HEK293 (cell line): Measurements from ENCODE around the gene ADSS1.

Experiments
- BCL6B ChIP-seq: fragments of 450-650 bp; formaldehyde crosslinking; IDR thresholded peaks from 2 replicates; pipeline ENCODE4 v1.5.1; 2017; ENCODE audit warnings: missing biosample characterization, missing genetic modification characterization
- CTCF ChIP-seq: fragments of 450-650 bp; formaldehyde crosslinking; IDR thresholded peaks from 2 replicates; pipeline ENCODE4 v1.5.1; 2016; ENCODE audit warnings: missing biosample characterization, missing genetic modification characterization
- GLIS2 ChIP-seq: fragments of 450-650 bp; formaldehyde crosslinking; IDR thresholded peaks from 2 replicates; pipeline ENCODE4 v1.5.1; 2016; ENCODE audit warnings: missing biosample characterization, missing genetic modification characterization
- SCRT1 ChIP-seq: fragments of 450-650 bp; formaldehyde crosslinking; IDR thresholded peaks from 2 replicates; pipeline ENCODE4 v1.5.1; 2016; ENCODE audit warnings: missing biosample characterization, missing genetic modification characterization, borderline replicate concordance
- ZBTB10 ChIP-seq: fragments of 450-650 bp; formaldehyde crosslinking; IDR thresholded peaks from 2 replicates; pipeline ENCODE4 v1.5.1; 2016; ENCODE audit warnings: missing biosample characterization, missing genetic modification characterization
- ZFP37 ChIP-seq: fragments of 450-650 bp; formaldehyde crosslinking; IDR thresholded peaks from 2 replicates; pipeline ENCODE4 v1.5.1; 2016; ENCODE audit warnings: missing biosample characterization, missing genetic modification characterization
- ZNF112 ChIP-seq: fragments of 450-650 bp; formaldehyde crosslinking; IDR thresholded peaks from 2 replicates; pipeline ENCODE4 v1.5.0; 2017; ENCODE audit warnings: missing biosample characterization, missing genetic modification characterization
- ZNF138 ChIP-seq: fragments of 450-650 bp; formaldehyde crosslinking; IDR thresholded peaks from 2 replicates; pipeline ENCODE4 v1.5.1; 2016; ENCODE audit warnings: missing biosample characterization, missing genetic modification characterization, borderline replicate concordance
- ZNF274 ChIP-seq, 2 experiments: fragments of 200-500 bp in 1 of 2; fragments of 450-650 bp in 1 of 2; sonication (Bioruptor generic) in 1 of 2; formaldehyde crosslinking in 1 of 2; IDR thresholded peaks; 2 replicates each; pipeline versions ENCODE4 v1.5.1 to v1.6.1; 2014 to 2016; ENCODE audit warnings: borderline replicate concordance in 1 of 2, inconsistent platforms in 1 of 2, low read length in 1 of 2, missing biosample characterization in 1 of 2, missing genetic modification characterization in 1 of 2
- ZNF341 ChIP-seq: fragments of 450-650 bp; formaldehyde crosslinking; IDR thresholded peaks from 2 replicates; pipeline ENCODE4; 2016; ENCODE audit warnings: low read depth, missing biosample characterization, missing genetic modification characterization
- ZNF350 ChIP-seq: fragments of 450-650 bp; formaldehyde crosslinking; IDR thresholded peaks from 2 replicates; pipeline ENCODE4 v1.5.0; 2017; ENCODE audit warnings: missing biosample characterization, mild to moderate bottlenecking, missing genetic modification characterization
- ZNF404 ChIP-seq: fragments of 450-650 bp; formaldehyde crosslinking; IDR thresholded peaks from 2 replicates; pipeline ENCODE4 v1.5.1; 2017; ENCODE audit warnings: missing biosample characterization, missing genetic modification characterization
- ZNF529 ChIP-seq: fragments of 450-650 bp; formaldehyde crosslinking; IDR thresholded peaks from 2 replicates; pipeline ENCODE4 v1.5.1; 2017; ENCODE audit warnings: missing genetic modification characterization, missing biosample characterization; ENCODE audit not compliant: insufficient replicate concordance
- ZNF530 ChIP-seq: fragments of 450-650 bp; formaldehyde crosslinking; IDR thresholded peaks from 2 replicates; pipeline ENCODE4 v1.5.1; 2016; ENCODE audit warnings: low read depth, missing biosample characterization, missing genetic modification characterization
- ZNF549 ChIP-seq: fragments of 450-650 bp; IDR thresholded peaks from 2 replicates; pipeline ENCODE4 v1.5.1; 2018; ENCODE audit warnings: missing biosample characterization, missing genetic modification characterization, mild to moderate bottlenecking, inconsistent platforms, moderate library complexity
- ZNF555 ChIP-seq: fragments of 450-650 bp; formaldehyde crosslinking; conservative IDR thresholded peaks from 2 replicates; pipeline ENCODE4 v1.5.1; 2017; ENCODE audit warnings: missing biosample characterization, mild to moderate bottlenecking, missing genetic modification characterization, inconsistent platforms
- ZNF561 ChIP-seq: fragments of 450-650 bp; IDR thresholded peaks from 2 replicates; pipeline ENCODE4 v1.5.1; 2018; ENCODE audit warnings: missing biosample characterization, missing genetic modification characterization, borderline replicate concordance
- ZNF600 ChIP-seq: fragments of 450-650 bp; formaldehyde crosslinking; IDR thresholded peaks from 2 replicates; pipeline ENCODE4 v1.5.1; 2016; ENCODE audit warnings: missing biosample characterization, missing genetic modification characterization
- ZNF670 ChIP-seq: fragments of 450-650 bp; formaldehyde crosslinking; IDR thresholded peaks from 2 replicates; pipeline ENCODE4 v1.5.1; 2016; ENCODE audit warnings: missing biosample characterization, missing genetic modification characterization, low read depth
- ZNF692 ChIP-seq: fragments of 450-650 bp; formaldehyde crosslinking; IDR thresholded peaks from 2 replicates; pipeline ENCODE4 v1.5.1; 2016; ENCODE audit warnings: missing biosample characterization, missing genetic modification characterization
- ZSCAN16 ChIP-seq: fragments of 450-650 bp; formaldehyde crosslinking; IDR thresholded peaks from 2 replicates; pipeline ENCODE4 v1.5.1; 2016; ENCODE audit warnings: missing biosample characterization, missing genetic modification characterization

The ADSS1 gene

GRCh38 chr14:104770851-104771272 is 46.8 kb downstream of the ADSS1 start (continued):
- no peak for TF ChIP-seq ZNF530
- TF ChIP-seq ZNF692 (tag by site-specific recombination): no peak
- TF ChIP-seq ZNF138: no peak
- TF ChIP-seq ZNF341 (tag by site-specific recombination): no peak
- 0 out of 2 replicates have a peak, but pooled peaks have one; percentile 45 for TF ChIP-seq CTCF (tag by site-specific recombination)
- TF ChIP-seq ZNF670 (tag by site-specific recombination): no peak
- TF ChIP-seq ZNF112 (tag by site-specific recombination): no peak
- TF ChIP-seq ZNF529: no peak
- TF ChIP-seq BCL6B (tag by site-specific recombination): no peak
- no peak for TF ChIP-seq ZBTB10 (tag by site-specific recombination)
- TF ChIP-seq ZNF600 (tag by site-specific recombination): no peak
- no peak for TF ChIP-seq ZNF549 (tag by site-specific recombination)
- no peak for TF ChIP-seq ZSCAN16 (tag by site-specific recombination)
- TF ChIP-seq ZNF274 (IDR thresholded peaks at IDR 0.05; ENCODE audit: low read length): no peak
- no peak for TF ChIP-seq ZNF274 (tag by site-specific recombination; IDR thresholded peaks at IDR 0.05; ENCODE audit: borderline replicate concordance)
- TF ChIP-seq ZNF350 (tag by site-specific recombination): no peak
- TF ChIP-seq GLIS2 (tag by site-specific recombination): 0 out of 2 replicates have a peak, but pooled peaks have one; percentile 22
- no peak for TF ChIP-seq ZNF561 (tag by site-specific recombination)
- no peak for TF ChIP-seq SCRT1 (tag by site-specific recombination)
- no peak for TF ChIP-seq ZNF404 (tag by site-specific recombination)
- TF ChIP-seq ZNF555 (tag by site-specific recombination): no peak
- no peak for TF ChIP-seq ZFP37 (tag by site-specific recombination)
- TF ChIP-seq, all 188 proteins: peak for 7
